Stomach (tissue), 9 donors: ENCODE data around the gene LSG1. TPM values are rescaled to one million over a fixed set of nuclear protein-coding genes. Genes with fewer than 3 reads are reported as not detected.

ENCODE experiments used
- DNase-seq, 2 donors: peaks; one replicate each; pipeline versions ENCODE4 v3.0.0 to v3.0.0-alpha.2; 2013 to 2019
- H3K27ac ChIP-seq, 5 donors: fragments of 200-600 bp in 4 of 5; sonication (generic) in 4 of 5; one replicate each; pipeline ENCODE4 v1.5.1; 2013 to 2019; ENCODE audit warnings: mild to moderate bottlenecking in 1 of 5, moderate library complexity in 1 of 5
- H3K27me3 ChIP-seq, 3 donors: fragments of 200-600 bp; sonication (generic); one replicate each; pipeline ENCODE4 v1.5.1; 2017 to 2019; ENCODE audit warnings: mixed run types in 1 of 3
- H3K36me3 ChIP-seq, 4 donors: fragments of 200-600 bp; sonication (generic); 1 replicate in 3 of 4; 2 replicates in 1 of 4; pipeline ENCODE4 v1.5.1; 2016 to 2019
- H3K4me1 ChIP-seq, 4 donors: fragments of 200-600 bp; sonication (generic); one replicate each; pipeline ENCODE4 v1.5.1; 2016 to 2019
- H3K4me3 ChIP-seq, 4 donors: fragments of 200-600 bp; sonication (generic) in 3 of 4; one replicate each; pipeline ENCODE4 v1.5.1; 2016 to 2019; ENCODE audit warnings: mild to moderate bottlenecking in 1 of 4
- H3K9me3 ChIP-seq, 4 donors: fragments of 200-600 bp; sonication (generic); one replicate each; pipeline ENCODE4 v1.5.1; 2016 to 2019
- CTCF ChIP-seq, 7 experiments: fragments of 450-650 bp in 4 of 7; fragments of 200-600 bp in 3 of 7; sonication (generic) in 3 of 7; IDR thresholded peaks; one replicate each; pipeline ENCODE4 v1.5.1; 2016 to 2019; ENCODE audit warnings: antibody characterized with exemption in 7 of 7, control low read depth in 2 of 7, mild to moderate bottlenecking in 1 of 7
- EP300 ChIP-seq: sonication (generic); formaldehyde crosslinking; IDR thresholded peaks from one replicate; pipeline ENCODE4 v1.6.1; 2017; ENCODE audit warnings: antibody characterized with exemption
- POLR2A ChIP-seq, 4 donors: fragments of 450-650 bp; IDR thresholded peaks; one replicate each; pipeline ENCODE4 v1.6.1; 2016; ENCODE audit warnings: antibody characterized with exemption in 4 of 4, control low read depth in 2 of 4, mild to moderate bottlenecking in 1 of 4, moderate library complexity in 1 of 4
- POLR2AphosphoS5 ChIP-seq, 3 donors: sonication (generic); formaldehyde crosslinking; IDR thresholded peaks; one replicate each; pipeline ENCODE4 v1.6.1; 2016; ENCODE audit warnings: antibody characterized with exemption in 3 of 3
- whole genome bisulfite sequencing, 5 donors: extraction: QIAGEN DNeasy Blood & Tissue Kit in 3 of 5; methylation state at CpG; one replicate each; pipeline versions ENCODE4 v1.1.5 to v1.1.7; 2013 to 2018; 5-methylcytosine and 5-hydroxymethylcytosine counted together
- intact Hi-C: fragments of 100-400 bp; cut with DNase I; formaldehyde crosslinking; loops from one replicate; pipeline ENCODE4 v1.15.1; 2023; ENCODE audit warnings: low total_unique reads
- polyA plus RNA-seq, 3 donors: library from polyadenylated mRNA; stranded (reverse); fragments of 200-250 nt; gene quantifications; one replicate each; pipeline ENCODE4 v1.2.3, GENCODE V29; 2013
- total RNA-seq, 5 donors: library from RNA; depleted of rRNA; stranded (reverse); fragments of >200 nt; gene quantifications; one replicate each; pipeline versions ENCODE4 v1.1.0 to v1.2.3, GENCODE V29; 2014 to 2016
- donor health status: healthy with polysubstance abuse.
- donor health status: Bipolar disorder and iron deficiency.
- donor health status: healthy.

Gene LSG1
- total and polyA plus RNA-seq, 8 donors: 7.2 to 240 (median 25.8) TPM

- intact Hi-C loops: no loop called here
- Histone ChIP-seq H3K4me3 (no peak overlapping the region), H3K27ac (no peak overlapping the region), H3K36me3 (peaks cover 0 to 31% (median 22%) of the 10 kb centered on the region in 4 donors), H3K27me3 (no peaks in the 10 kb centered on the region), H3K4me1 (peaks cover 0 to 5% (median 0%) of the 10 kb centered on the region in 4 donors), H3K9me3 (no peaks in the 10 kb centered on the region)
- 81 to 90% (median 84%) methylated on average over 21 to 23 of the region's 23 CpGs for WGBS, 5 donors
- no peak for DNase-seq
- TF ChIP-seq EP300: no peak
- TF ChIP-seq POLR2A (IDR thresholded peaks at IDR 0.05): no peak
- no peak for TF ChIP-seq POLR2AphosphoS5 (IDR thresholded peaks at IDR 0.05)
- TF ChIP-seq CTCF (IDR thresholded peaks at IDR 0.05): no peak
Measured at GRCh38 chr3:194618858-194619608, 53.0 kb downstream of the LSG1 start.

GRCh38 chr3:194617827-194618226, 54.2 kb downstream of the LSG1 start:
- DNase-seq: no peak
- H3K27ac ChIP-seq: no peak overlapping the region
- intact Hi-C loops: no loop called here
- no peaks in the 10 kb centered on the region for H3K9me3 ChIP-seq
- H3K36me3 ChIP-seq: peaks cover 0 to 26% (median 15%) of the 10 kb centered on the region in 4 donors
- peaks cover 0 to 5% (median 0%) of the 10 kb centered on the region in 4 donors for H3K4me1 ChIP-seq
- 84 to 92% (median 86%) methylated on average over 9 of the region's 9 CpGs for WGBS, 5 donors
- H3K4me3 ChIP-seq: no peak overlapping the region
- no peaks in the 10 kb centered on the region for H3K27me3 ChIP-seq
- no peak for TF ChIP-seq CTCF (IDR thresholded peaks at IDR 0.05)
- no peak for TF ChIP-seq EP300
- no peak for TF ChIP-seq POLR2A (IDR thresholded peaks at IDR 0.05)
- no peak for TF ChIP-seq POLR2AphosphoS5 (IDR thresholded peaks at IDR 0.05)

- no peak for DNase-seq
- Histone ChIP-seq H3K27ac (no peak overlapping the region), H3K4me1 (peaks cover 0 to 5% (median 0%) of the 10 kb centered on the region in 4 donors), H3K9me3 (no peaks in the 10 kb centered on the region), H3K27me3 (no peaks in the 10 kb centered on the region), H3K4me3 (no peak overlapping the region), H3K36me3 (peaks cover 0 to 24% (median 15%) of the 10 kb centered on the region in 4 donors)
- 91 to 96% (median 95%) methylated on average over 13 to 14 of the region's 14 CpGs for WGBS, 5 donors
- no peak for TF ChIP-seq EP300
- no peak for TF ChIP-seq CTCF (IDR thresholded peaks at IDR 0.05)
- TF ChIP-seq POLR2A (IDR thresholded peaks at IDR 0.05): no peak
- no peak for TF ChIP-seq POLR2AphosphoS5 (IDR thresholded peaks at IDR 0.05)
- intact Hi-C loops: no loop called here
Measured at GRCh38 chr3:194617143-194617671, 54.8 kb downstream of the LSG1 start.

- WGBS, 5 donors: 87 to 93% (median 90%) methylated on average over 11 of the region's 11 CpGs
- DNase-seq: no peak
- Histone ChIP-seq H3K4me1 (no peaks in the 10 kb centered on the region), H3K36me3 (peaks cover 0 to 24% (median 15%) of the 10 kb centered on the region in 4 donors), H3K9me3 (no peaks in the 10 kb centered on the region), H3K27me3 (no peaks in the 10 kb centered on the region), H3K27ac (no peak overlapping the region), H3K4me3 (no peak overlapping the region)
- intact Hi-C loops: no loop called here
- no peak for TF ChIP-seq EP300
- no peak for TF ChIP-seq CTCF (IDR thresholded peaks at IDR 0.05)
- no peak for TF ChIP-seq POLR2AphosphoS5 (IDR thresholded peaks at IDR 0.05)
- no peak for TF ChIP-seq POLR2A (IDR thresholded peaks at IDR 0.05)
Measured at GRCh38 chr3:194615226-194615625, 56.8 kb downstream of the LSG1 start.
